Spleen (tissue), 11 donors: ENCODE data around the gene SEC22C. TPM values are rescaled to one million over a fixed set of nuclear protein-coding genes. Genes with fewer than 3 reads are reported as not detected.

ENCODE experiments used
- DNase-seq: peaks from one replicate; pipeline ENCODE4 v3.0.0-alpha.2; 2020
- H3K27ac ChIP-seq, 8 donors: fragments of 200-600 bp; sonication (generic) in 7 of 8; 1 replicate in 4 of 8; 2 replicates in 4 of 8; pipeline versions ENCODE4 v1.5.0 to v1.8.0; 2016 to 2021; ENCODE audit warnings: inconsistent platforms in 4 of 8, mild to moderate bottlenecking in 4 of 8, moderate library complexity in 1 of 8
- H3K27me3 ChIP-seq, 7 donors: fragments of 200-600 bp; sonication (generic) in 6 of 7; replicated peaks in 1 of 7; 1 replicate in 4 of 7; 2 replicates in 3 of 7; pipeline versions ENCODE4 v1.5.0 to v1.8.0; 2016 to 2021; ENCODE audit warnings: inconsistent platforms in 3 of 7, mild to moderate bottlenecking in 1 of 7
- H3K36me3 ChIP-seq, 6 donors: fragments of 200-600 bp; sonication (generic) in 5 of 6; 1 replicate in 4 of 6; 2 replicates in 2 of 6; pipeline versions ENCODE4 v1.5.0 to v1.8.0; 2016 to 2021; ENCODE audit warnings: inconsistent platforms in 2 of 6
- H3K4me1 ChIP-seq, 6 donors: fragments of 200-600 bp; sonication (generic) in 5 of 6; 1 replicate in 3 of 6; 2 replicates in 3 of 6; pipeline versions ENCODE4 v1.5.0 to v1.8.0; 2016 to 2021; ENCODE audit warnings: inconsistent platforms in 3 of 6
- H3K4me3 ChIP-seq, 8 donors: fragments of 200-600 bp; sonication (generic) in 7 of 8; 1 replicate in 4 of 8; 2 replicates in 4 of 8; pipeline versions ENCODE4 v1.5.0 to v1.8.0; 2016 to 2021; ENCODE audit warnings: inconsistent platforms in 4 of 8, mild to moderate bottlenecking in 4 of 8, moderate library complexity in 2 of 8
- H3K9me3 ChIP-seq, 8 donors: fragments of 200-600 bp; sonication (generic) in 7 of 8; 1 replicate in 4 of 8; 2 replicates in 4 of 8; pipeline versions ENCODE4 v1.5.0 to v1.8.0; 2016 to 2021; ENCODE audit warnings: inconsistent platforms in 4 of 8
- CTCF ChIP-seq, 11 experiments: fragments of 200-600 bp in 7 of 11; fragments of 450-650 bp in 4 of 11; sonication (generic) in 4 of 11; IDR thresholded peaks in 8 of 11; conservative IDR thresholded peaks in 3 of 11; 1 replicate in 7 of 11; 2 replicates in 4 of 11; pipeline versions ENCODE4 v1.4.0 to v1.8.0; 2016 to 2021; ENCODE audit warnings: antibody characterized with exemption in 11 of 11, inconsistent platforms in 4 of 11, mild to moderate bottlenecking in 1 of 11
- POLR2A ChIP-seq, 3 donors: fragments of 450-650 bp; IDR thresholded peaks; one replicate each; pipeline ENCODE4 v1.5.1; 2017; ENCODE audit warnings: antibody characterized with exemption in 3 of 3, mild to moderate bottlenecking in 1 of 3
- POLR2AphosphoS5 ChIP-seq, 3 donors: sonication (generic); formaldehyde crosslinking; IDR thresholded peaks; one replicate each; pipeline ENCODE4 v1.5.1; 2017; ENCODE audit warnings: antibody characterized with exemption in 3 of 3
- WGBS, 5 donors: extraction: QIAGEN DNeasy Blood & Tissue Kit in 3 of 5; methylation state at CpG; one replicate each; pipeline versions ENCODE4 v1.1.5 to v1.1.7; 2013 to 2018; 5-methylcytosine and 5-hydroxymethylcytosine counted together
- intact Hi-C: fragments of 100-400 bp; cut with DNase I; formaldehyde crosslinking; loops from one replicate; pipeline ENCODE4 v1.15.0; 2023; ENCODE audit warnings: low total_unique reads
- polyA plus RNA-seq, 3 donors: library from polyadenylated mRNA; stranded (reverse); fragments of 200-250 nt; gene quantifications; one replicate each; pipeline ENCODE4 v1.2.1, GENCODE V29; 2013
- total RNA-seq, 7 donors: library from RNA; depleted of rRNA in 3 of 7; stranded (reverse); fragments of >200 nt in 3 of 7; fragmentation: NEBNext Ultra II Directional in 4 of 7; extraction: Animal tissue kit (Norgen Biotek cat#: 25700) in 4 of 7; gene quantifications; one replicate each; pipeline versions ENCODE4 v1.1.0 to v1.2.1, GENCODE V29; 2016 to 2021
- donor health status: healthy with polysubstance abuse.
- donor health status: DM: no; HTN: no; CAD: no; lungs with moderate emphysema.
- donor health status: DM: no; HTN: no; CAD: no.
- donor health status: Bipolar disorder and iron deficiency.
- donor health status: healthy.
- donor health status: DM: no; HTN: no; CAD: no.
- donor health status: DM: yes; HTN: yes; CAD: no.

Gene SEC22C
- total and polyA plus RNA-seq, 10 donors, result 13.5 to 58.2 (median 37.8) TPM

GRCh38 chr3:42552830-42553229, 28.9 kb downstream of the SEC22C start:
- intact Hi-C loops, result no loop called here
- 54 to 77% (median 67%) methylated on average over 1 of the region's 1 CpG for WGBS, 5 donors

GRCh38 chr3:42550250-42550649, 31.5 kb downstream of the SEC22C start:
- Histone ChIP-seq H3K4me3 (no peak overlapping the region), H3K27ac (no peak overlapping the region), H3K4me1 (peaks cover 0 to 13% (median 6%) of the 10 kb centered on the region in 6 donors), H3K27me3 (no peaks in the 10 kb centered on the region), H3K36me3 (peaks cover 2 to 88% (median 41%) of the 10 kb centered on the region in 6 donors), H3K9me3 (no peaks in the 10 kb centered on the region)
- TF ChIP-seq POLR2A (IDR thresholded peaks at IDR 0.05) (no peak), CTCF (IDR thresholded peaks at IDR 0.05 in 8 of 11, conservative IDR thresholded peaks at IDR 0.05 in 3 of 11) (no peak), POLR2AphosphoS5 (IDR thresholded peaks at IDR 0.05) (no peak)
- intact Hi-C loops, result no loop called here
- WGBS, 5 donors, result 38 to 91% (median 46%) methylated on average over 1 of the region's 1 CpG
- no peak for DNase-seq

More at GRCh38 chr3:42552830-42553229, 28.9 kb downstream of the SEC22C start:
- H3K36me3 ChIP-seq, result peaks cover 2 to 100% (median 66%) of the 10 kb centered on the region in 6 donors
- TF ChIP-seq POLR2AphosphoS5 (IDR thresholded peaks at IDR 0.05) (no peak), POLR2A (IDR thresholded peaks at IDR 0.05) (no peak), CTCF (IDR thresholded peaks at IDR 0.05 in 8 of 11, conservative IDR thresholded peaks at IDR 0.05 in 3 of 11) (no peak)
- H3K27ac ChIP-seq, result no peak overlapping the region
- no peak overlapping the region for H3K4me3 ChIP-seq
- H3K9me3 ChIP-seq, result no peaks in the 10 kb centered on the region
- peaks cover 0 to 27% (median 5%) of the 10 kb centered on the region in 6 donors for H3K4me1 ChIP-seq
- no peaks in the 10 kb centered on the region for H3K27me3 ChIP-seq
- DNase-seq, result no peak

- intact Hi-C loops, result loop anchor here (5.0 kb wide), 1 partner anchor 47 kb away; the partner anchor contains the start of gene VIPR1
- no peak for TF ChIP-seq CTCF (IDR thresholded peaks at IDR 0.05 in 8 of 11, conservative IDR thresholded peaks at IDR 0.05 in 3 of 11)
- Histone ChIP-seq H3K27ac (no peak overlapping the region), H3K27me3 (no peaks in the 10 kb centered on the region), H3K4me3 (no peak overlapping the region), H3K4me1 (peaks cover 0 to 22% (median 5%) of the 10 kb centered on the region in 6 donors), H3K9me3 (no peaks in the 10 kb centered on the region), H3K36me3 (peaks cover 0 to 77% (median 31%) of the 10 kb centered on the region in 6 donors)
- DNase-seq, result no peak
- WGBS, 5 donors, result 95 to 100% (median 100%) methylated on average over 2 of the region's 2 CpGs
Observed at GRCh38 chr3:42549131-42549530, 32.6 kb downstream of the SEC22C start.

GRCh38 chr3:42547401-42547945, 34.3 kb downstream of the SEC22C start:
- Histone ChIP-seq H3K27ac (no peak overlapping the region), H3K4me1 (peaks cover 0 to 22% (median 5%) of the 10 kb centered on the region in 6 donors), H3K9me3 (no peaks in the 10 kb centered on the region), H3K36me3 (peaks cover 0 to 61% (median 22%) of the 10 kb centered on the region in 6 donors), H3K4me3 (no peak overlapping the region), H3K27me3 (no peaks in the 10 kb centered on the region)
- peak; percentile 94 for DNase-seq
- intact Hi-C loops, result loop anchor here (2.0 to 5.0 kb wide), 2 partner anchors 45 to 301 kb away; partner anchors contain the start of gene VIPR1
- 36 to 59% (median 50%) methylated on average over 7 of the region's 7 CpGs for WGBS, 5 donors
- TF ChIP-seq CTCF (IDR thresholded peaks at IDR 0.05 in 8 of 11, conservative IDR thresholded peaks at IDR 0.05 in 3 of 11), result peak; percentile 65 to 96 (median 91)
- TF ChIP-seq POLR2A (IDR thresholded peaks at IDR 0.05), result no peak
- TF ChIP-seq POLR2AphosphoS5 (IDR thresholded peaks at IDR 0.05), result peak; percentile 21 to 46 (median 44)
